HCT116 (cell line): ENCODE measurements around the gene TYW3. TPM values are rescaled to one million over a fixed set of nuclear protein-coding genes. Genes with fewer than 3 reads are reported as not detected.

Experiments
- ATAC-seq: fragments of 200-7000 bp; cut with Tn5 transposase; 2 replicates; pipeline ENCODE4 v1.9.1; 2020; ENCODE audit warnings: mild to moderate bottlenecking, moderate library complexity
- BruUV-seq: library from RNA; stranded (reverse); fragments of 400-500 nt; replicated peaks from 2 replicates; lab custom pipeline; 2021; lab: Mats Ljungman, UMichigan
- CTCF ChIA-PET: fragments of 300-600 bp; sonication (Branson Sonifier 250); formaldehyde crosslinking; loops from one replicate; lab custom pipeline; 2021; ENCODE audit warnings: antibody characterized with exemption; lab: Charles Lee
- POLR2A ChIA-PET: fragments of 300-600, 350-600 bp; sonication (Branson Sonifier 250); formaldehyde crosslinking; loops from one replicate; lab custom pipeline; 2021; ENCODE audit warnings: antibody characterized with exemption; lab: Charles Lee
- RAD21 ChIA-PET, 2 experiments: fragments of 300-600 bp; sonication (Branson Sonifier 250); formaldehyde crosslinking; loops; one replicate each; lab custom pipeline; 2023; ENCODE audit warnings: low total read pairs in 2 of 2; ENCODE audit not compliant: uncharacterized antibody in 2 of 2, unreplicated experiment in 2 of 2, low non-redundant PET in 1 of 2; lab: Charles Lee
- DNase-seq: peaks from one replicate; pipeline ENCODE4 v3.0.0-alpha.2; 2010; ENCODE audit warnings: low read depth, low spot score
- H2AFZ ChIP-seq: fragments of 200-600 bp; shearing (Covaris generic), sonication (generic); 2 replicates; pipeline ENCODE4 v1.6.1; 2017; ENCODE audit warnings: low read depth, mixed run types, mixed read lengths, antibody characterized with exemption, low read length; ENCODE audit not compliant: poor library complexity, severe bottlenecking
- H3K27ac ChIP-seq: 2 replicates; pipeline ENCODE4 v1.5.1; 2012; ENCODE audit warnings: low read depth, low read length
- H3K27me3 ChIP-seq: fragments of 200-600 bp; sonication (generic); 2 replicates; pipeline ENCODE4 v1.6.1; 2016; ENCODE audit warnings: mixed run types, low read length, mixed read lengths; ENCODE audit not compliant: insufficient read depth
- H3K36me3 ChIP-seq, 2 experiments: fragments of 200-500 bp in 1 of 2; fragments of 200-600 bp in 1 of 2; sonication (Bioruptor generic) in 1 of 2; sonication (generic) in 1 of 2; 2 replicates each; pipeline versions ENCODE4 v1.5.1 to v1.6.1; 2014 to 2016; ENCODE audit warnings: low read length in 2 of 2, inconsistent platforms in 1 of 2, mixed read lengths in 1 of 2, mixed run types in 1 of 2; ENCODE audit not compliant: insufficient read depth in 2 of 2, control insufficient read depth in 1 of 2
- H3K4me1 ChIP-seq, 2 experiments: fragments of 200-600 bp in 1 of 2; sonication (generic) in 1 of 2; 2 replicates each; pipeline versions ENCODE4 v1.5.1 to v1.6.1; 2012 to 2017; ENCODE audit warnings: low read length in 2 of 2, inconsistent platforms in 1 of 2, mild to moderate bottlenecking in 1 of 2, mixed read lengths in 1 of 2, mixed run types in 1 of 2, moderate library complexity in 1 of 2; ENCODE audit not compliant: insufficient read depth in 2 of 2, control insufficient read depth in 1 of 2
- H3K4me2 ChIP-seq: fragments of 200-600 bp; sonication (generic); 2 replicates; pipeline ENCODE4 v1.6.1; 2017; ENCODE audit warnings: mixed run types, low read length, mixed read lengths
- H3K4me3 ChIP-seq, 2 experiments: fragments of 200-600 bp in 1 of 2; sonication (generic) in 1 of 2; replicated peaks in 1 of 2; 2 replicates each; pipeline ENCODE4 v1.5.1; 2011 to 2016; ENCODE audit warnings: low read length in 2 of 2, control low read depth in 1 of 2, low read depth in 1 of 2, mild to moderate bottlenecking in 1 of 2, mixed read lengths in 1 of 2, mixed run types in 1 of 2
- H3K79me2 ChIP-seq: fragments of 200-600 bp; sonication (generic); 2 replicates; pipeline ENCODE4 v1.6.1; 2017; ENCODE audit warnings: mild to moderate bottlenecking, mixed run types, low read length, moderate library complexity, mixed read lengths; ENCODE audit not compliant: insufficient read depth
- H3K9ac ChIP-seq: fragments of 200-600 bp; sonication (generic); 2 replicates; pipeline ENCODE4 v1.6.1; 2016; ENCODE audit warnings: low read length, mixed read lengths
- H3K9me2 ChIP-seq: fragments of 200-600 bp; sonication (generic), shearing (Covaris generic); 2 replicates; pipeline ENCODE4 v1.6.1; 2017; ENCODE audit warnings: mixed run types, mild to moderate bottlenecking, moderate library complexity; ENCODE audit not compliant: insufficient read depth
- H3K9me3 ChIP-seq, 2 experiments: fragments of 200-500 bp in 1 of 2; fragments of 200-600 bp in 1 of 2; sonication (Bioruptor generic) in 1 of 2; sonication (generic) in 1 of 2; 2 replicates each; pipeline ENCODE4 v1.6.1; 2014 to 2017; ENCODE audit warnings: low read length in 2 of 2, mixed read lengths in 2 of 2, inconsistent platforms in 1 of 2, low read depth in 1 of 2, mild to moderate bottlenecking in 1 of 2, mixed run types in 1 of 2, moderate library complexity in 1 of 2; ENCODE audit not compliant: control insufficient read depth in 1 of 2, insufficient read depth in 1 of 2
- H4K20me1 ChIP-seq: fragments of 200-600 bp; sonication (generic), shearing (Covaris generic); 2 replicates; pipeline ENCODE4 v1.6.1; 2017; ENCODE audit warnings: mixed run types, mild to moderate bottlenecking, moderate library complexity; ENCODE audit not compliant: insufficient read depth
- CBX3 ChIP-seq: IDR thresholded peaks from 2 replicates; pipeline ENCODE4 v1.6.1; 2012; ENCODE audit warnings: low read depth
- CEBPB ChIP-seq: IDR thresholded peaks from 2 replicates; pipeline ENCODE4 v1.6.1; 2012; ENCODE audit warnings: low read depth
- EGR1 ChIP-seq: IDR thresholded peaks from 2 replicates; pipeline ENCODE4 v1.6.1; 2012; ENCODE audit warnings: low read depth
- ELF1 ChIP-seq: IDR thresholded peaks from 2 replicates; pipeline ENCODE4 v1.6.1; 2012; ENCODE audit warnings: low read depth, borderline replicate concordance
- EZH2phosphoT487 ChIP-seq: fragments of 200-600 bp; IDR thresholded peaks from 2 replicates; pipeline ENCODE4 v1.6.1; 2018; ENCODE audit warnings: antibody characterized with exemption, borderline replicate concordance
- JUND ChIP-seq: IDR thresholded peaks from 2 replicates; pipeline ENCODE4 v1.6.1; 2012
- POLR2AphosphoS5 ChIP-seq: IDR thresholded peaks from 2 replicates; pipeline ENCODE4 v1.6.1; 2011; ENCODE audit warnings: mild to moderate bottlenecking, low read depth, low read length, moderate library complexity
- SIN3A ChIP-seq: IDR thresholded peaks from 2 replicates; pipeline ENCODE4 v1.6.1; 2012; ENCODE audit warnings: low read depth
- SP1 ChIP-seq: IDR thresholded peaks from 2 replicates; pipeline ENCODE4 v1.6.1; 2012; ENCODE audit warnings: low read depth
- SRF ChIP-seq: IDR thresholded peaks from 2 replicates; pipeline ENCODE4 v1.6.1; 2012; ENCODE audit warnings: low read depth
- TCF7L2 ChIP-seq: IDR thresholded peaks from 2 replicates; pipeline ENCODE4 v1.7.0; 2011; ENCODE audit warnings: borderline replicate concordance, inconsistent platforms; ENCODE audit not compliant: insufficient read depth, insufficient read length; ENCODE audit errors: extremely low read depth
- ZBTB33 ChIP-seq: IDR thresholded peaks from 2 replicates; pipeline ENCODE4 v1.6.1; 2011; ENCODE audit warnings: mild to moderate bottlenecking, low read length, moderate library complexity; ENCODE audit not compliant: insufficient replicate concordance; ENCODE audit errors: extremely low read depth
- ZFX ChIP-seq: fragments of 450-650 bp; IDR thresholded peaks from 2 replicates; pipeline ENCODE4 v1.6.1; 2017
- intact Hi-C: fragments of 100-400 bp; cut with micrococcal nuclease; formaldehyde crosslinking; loops from 2 replicates; pipeline ENCODE4 v1.10.0; 2022
- total RNA-seq: library from RNA; stranded (reverse); gene quantifications from one replicate; pipeline ENCODE4 v1.2.1, GENCODE V29; 2021; ENCODE audit not compliant: unreplicated experiment
- TF ChIP-seq, protein P1 (sequence below): IDR thresholded peaks from 2 replicates; pipeline ENCODE4 v1.6.1; 2012
- TF ChIP-seq, protein P2 (sequence below), 3 experiments: fragments of 200-600 bp in 1 of 3; sonication (generic) in 1 of 3; IDR thresholded peaks in 2 of 3; conservative IDR thresholded peaks in 1 of 3; 2 replicates each; pipeline ENCODE4 v1.5.1; 2012 to 2017; ENCODE audit warnings: low read depth in 2 of 3, low read length in 2 of 3, antibody characterized with exemption in 1 of 3, borderline replicate concordance in 1 of 3, control low read depth in 1 of 3, mild to moderate bottlenecking in 1 of 3, mixed read lengths in 1 of 3, mixed run types in 1 of 3, moderate library complexity in 1 of 3; ENCODE audit not compliant: insufficient read depth in 1 of 3

The TYW3 gene
- total RNA-seq, 1 experiment from 2014 or later = 31.8 TPM

- H3K27ac ChIP-seq = no peak overlapping the region
- no peak overlapping the region for H3K9ac ChIP-seq
- no peaks in the 10 kb centered on the region for H3K36me3 ChIP-seq
- ChIA-PET CTCF (no interaction called here), POLR2A (no interaction called here), RAD21 (no interaction called here)
- H3K4me3 ChIP-seq = no peak overlapping the region
- H3K79me2 ChIP-seq = no peaks in the 10 kb centered on the region
- intact Hi-C loops = loop anchor here (10.0 kb wide), 1 partner anchor 180 kb away; no protein-coding TSS in a partner anchor
- BruUV-seq = no TSS peak
- H3K9me3 ChIP-seq = no peaks in the 10 kb centered on the region
- ATAC-seq = no peak
- DNase-seq = no peak
- H3K4me2 ChIP-seq = no peak overlapping the region
- no peaks in the 10 kb centered on the region for H3K9me2 ChIP-seq
- no peak for TF ChIP-seq SIN3A
- no peak for TF ChIP-seq ZBTB33
- no peak for TF ChIP-seq CBX3
- TF ChIP-seq, protein P1, sequence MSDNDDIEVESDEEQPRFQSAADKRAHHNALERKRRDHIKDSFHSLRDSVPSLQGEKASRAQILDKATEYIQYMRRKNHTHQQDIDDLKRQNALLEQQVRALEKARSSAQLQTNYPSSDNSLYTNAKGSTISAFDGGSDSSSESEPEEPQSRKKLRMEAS = no peak
- TF ChIP-seq TCF7L2 = no peak
- TF ChIP-seq ELF1 = no peak
- TF ChIP-seq JUND = no peak
- TF ChIP-seq SP1 = no peak
- no peaks in the 10 kb centered on the region for H3K4me1 ChIP-seq
- no peak overlapping the region for H2AFZ ChIP-seq
- no peaks in the 10 kb centered on the region for H4K20me1 ChIP-seq
- H3K27me3 ChIP-seq = peaks cover 18% of the 10 kb centered on the region
Measured at GRCh38 chr1:74684301-74684700, 48.7 kb upstream of the TYW3 start.

GRCh38 chr1:74686928-74687327 is 46.0 kb upstream of the TYW3 start:
- H3K9ac ChIP-seq = no peak overlapping the region
- no peaks in the 10 kb centered on the region for H3K36me3 ChIP-seq
- no peak overlapping the region for H3K27ac ChIP-seq
- ChIA-PET POLR2A (no interaction called here), RAD21 (no interaction called here), CTCF (no interaction called here)
- H3K4me3 ChIP-seq = no peak overlapping the region
- ATAC-seq (no peak), DNase-seq (no peak)
- no TSS peak for BruUV-seq
- no peaks in the 10 kb centered on the region for H3K9me2 ChIP-seq
- intact Hi-C loops = loop anchor here (5.0 to 10.0 kb wide), 2 partner anchors 182 to 220 kb away; no protein-coding TSS in a partner anchor
- no peaks in the 10 kb centered on the region for H3K9me3 ChIP-seq
- no peaks in the 10 kb centered on the region for H3K4me1 ChIP-seq
- no peaks in the 10 kb centered on the region for H3K79me2 ChIP-seq
- peaks cover 11% of the 10 kb centered on the region; the same call in 1 of the 2 replicates for H3K27me3 ChIP-seq
- no peaks in the 10 kb centered on the region for H4K20me1 ChIP-seq
- no peak overlapping the region for H3K4me2 ChIP-seq
- no peak overlapping the region for H2AFZ ChIP-seq
- TF ChIP-seq ELF1 (no peak), ZBTB33 (no peak), SRF (no peak), SP1 (no peak), ZFX (no peak), POLR2AphosphoS5 (no peak), EZH2phosphoT487 (no peak), EGR1 (no peak), CEBPB (no peak), SIN3A (no peak)
- TF ChIP-seq, protein P2, sequence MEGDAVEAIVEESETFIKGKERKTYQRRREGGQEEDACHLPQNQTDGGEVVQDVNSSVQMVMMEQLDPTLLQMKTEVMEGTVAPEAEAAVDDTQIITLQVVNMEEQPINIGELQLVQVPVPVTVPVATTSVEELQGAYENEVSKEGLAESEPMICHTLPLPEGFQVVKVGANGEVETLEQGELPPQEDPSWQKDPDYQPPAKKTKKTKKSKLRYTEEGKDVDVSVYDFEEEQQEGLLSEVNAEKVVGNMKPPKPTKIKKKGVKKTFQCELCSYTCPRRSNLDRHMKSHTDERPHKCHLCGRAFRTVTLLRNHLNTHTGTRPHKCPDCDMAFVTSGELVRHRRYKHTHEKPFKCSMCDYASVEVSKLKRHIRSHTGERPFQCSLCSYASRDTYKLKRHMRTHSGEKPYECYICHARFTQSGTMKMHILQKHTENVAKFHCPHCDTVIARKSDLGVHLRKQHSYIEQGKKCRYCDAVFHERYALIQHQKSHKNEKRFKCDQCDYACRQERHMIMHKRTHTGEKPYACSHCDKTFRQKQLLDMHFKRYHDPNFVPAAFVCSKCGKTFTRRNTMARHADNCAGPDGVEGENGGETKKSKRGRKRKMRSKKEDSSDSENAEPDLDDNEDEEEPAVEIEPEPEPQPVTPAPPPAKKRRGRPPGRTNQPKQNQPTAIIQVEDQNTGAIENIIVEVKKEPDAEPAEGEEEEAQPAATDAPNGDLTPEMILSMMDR (IDR thresholded peaks at IDR 0.05 in 2 of 3, conservative IDR thresholded peaks at IDR 0.05 in 1 of 3; ENCODE audit: borderline replicate concordance in 1 of 3, insufficient read depth in 1 of 3, low read depth in 2 of 3, low read length in 2 of 3) = no peak
